Measurements from ENCODE around the gene ODAD2. TPM values are rescaled to one million over a fixed set of nuclear protein-coding genes. Genes with fewer than 3 reads are reported as not detected.
"Not testable (repeated sequence)": the region's sequence is repeated elsewhere in the genome, so short reads cannot be mapped to it uniquely, and the experiment has no call there.

The ODAD2 gene
- total and polyA plus RNA-seq, 11 donors = 0.21 to 1.5 (median 0.64) TPM; not detected in 6

DNA sequence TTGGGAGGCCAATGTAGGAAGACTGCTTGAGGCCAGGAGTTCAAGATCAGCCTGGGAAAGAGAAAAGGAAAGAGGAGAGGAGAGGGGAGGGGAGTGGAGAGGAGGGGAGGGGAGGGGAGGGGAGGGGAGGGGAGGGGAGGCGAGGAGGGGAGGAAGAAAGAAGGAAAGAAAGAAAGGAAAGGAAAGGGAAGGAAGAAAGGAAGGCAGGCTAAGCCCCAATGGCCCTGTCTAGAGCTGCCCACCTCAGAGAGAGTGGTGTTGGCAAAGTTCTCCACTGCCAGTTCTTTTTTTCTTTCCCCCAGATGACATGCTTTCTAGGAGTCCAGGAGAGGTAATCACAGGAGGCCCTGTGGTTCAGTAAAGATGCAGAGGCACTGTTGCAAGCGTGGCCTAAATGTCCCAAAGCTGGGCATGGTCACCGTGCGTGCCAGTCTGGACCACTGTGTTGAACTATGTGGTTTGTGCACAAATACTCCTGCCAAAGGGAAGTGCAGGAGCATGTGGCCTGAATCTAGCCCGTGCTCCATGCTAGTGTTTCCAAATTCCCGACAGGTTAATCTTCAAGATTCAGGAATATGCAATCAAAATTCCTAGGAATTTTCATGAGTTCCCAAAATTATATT lies 39.7 kb downstream of the ODAD2 start:
- Histone ChIP-seq H3K4me3 (no peak overlapping the region), H3K9me3 (no peaks in the 10 kb centered on the region), H3K36me3 (no peaks in the 10 kb centered on the region), H3K27me3 (no peaks in the 10 kb centered on the region), H3K27ac (no peak overlapping the region), H3K4me1 (no peaks in the 10 kb centered on the region)
- 80 to 87% (median 84%) methylated on average over 6 of the region's 6 CpGs for WGBS, 4 donors
- DNase-seq (no peak), ATAC-seq (no peak)
- TF ChIP-seq POLR2A (IDR thresholded peaks at IDR 0.05) = no peak
- TF ChIP-seq, protein P1, sequence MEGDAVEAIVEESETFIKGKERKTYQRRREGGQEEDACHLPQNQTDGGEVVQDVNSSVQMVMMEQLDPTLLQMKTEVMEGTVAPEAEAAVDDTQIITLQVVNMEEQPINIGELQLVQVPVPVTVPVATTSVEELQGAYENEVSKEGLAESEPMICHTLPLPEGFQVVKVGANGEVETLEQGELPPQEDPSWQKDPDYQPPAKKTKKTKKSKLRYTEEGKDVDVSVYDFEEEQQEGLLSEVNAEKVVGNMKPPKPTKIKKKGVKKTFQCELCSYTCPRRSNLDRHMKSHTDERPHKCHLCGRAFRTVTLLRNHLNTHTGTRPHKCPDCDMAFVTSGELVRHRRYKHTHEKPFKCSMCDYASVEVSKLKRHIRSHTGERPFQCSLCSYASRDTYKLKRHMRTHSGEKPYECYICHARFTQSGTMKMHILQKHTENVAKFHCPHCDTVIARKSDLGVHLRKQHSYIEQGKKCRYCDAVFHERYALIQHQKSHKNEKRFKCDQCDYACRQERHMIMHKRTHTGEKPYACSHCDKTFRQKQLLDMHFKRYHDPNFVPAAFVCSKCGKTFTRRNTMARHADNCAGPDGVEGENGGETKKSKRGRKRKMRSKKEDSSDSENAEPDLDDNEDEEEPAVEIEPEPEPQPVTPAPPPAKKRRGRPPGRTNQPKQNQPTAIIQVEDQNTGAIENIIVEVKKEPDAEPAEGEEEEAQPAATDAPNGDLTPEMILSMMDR (IDR thresholded peaks at IDR 0.05) = no peak
- intact Hi-C loops (cut with DNase I) = no loop called here

- ATAC-seq; H3K27me3 ChIP-seq; H3K4me1 ChIP-seq; H3K4me3 ChIP-seq; H3K27ac ChIP-seq; H3K36me3 ChIP-seq; H3K9me3 ChIP-seq; intact Hi-C loops (cut with DNase I); DNase-seq: not testable (repeated sequence)
- 52 to 56% (median 55%) methylated on average over 3 of the region's 3 CpGs for WGBS, 4 donors
These were observed 40.5 kb downstream of the ODAD2 start for GRCh38 chr10:27958383-27958782.

DNA sequence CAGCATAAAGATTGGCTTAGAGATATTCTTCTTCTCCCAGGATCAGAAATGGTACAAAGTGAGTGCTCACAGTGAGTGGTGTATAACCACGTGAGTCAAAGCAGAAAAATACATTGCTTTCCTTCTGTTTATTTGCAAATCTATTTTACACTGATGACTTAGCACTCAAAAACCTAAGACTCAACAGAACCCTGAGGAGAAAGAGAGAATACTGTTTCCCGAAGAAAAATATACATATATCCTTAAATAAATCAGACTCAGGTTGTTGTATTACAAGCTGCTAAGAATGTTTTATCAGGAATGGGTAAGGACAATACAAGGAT lies 48.7 kb downstream of the ODAD2 start:
- no peaks in the 10 kb centered on the region for H3K9me3 ChIP-seq
- no peak for TF ChIP-seq POLR2A (IDR thresholded peaks at IDR 0.05)
- TF ChIP-seq, protein P1 (IDR thresholded peaks at IDR 0.05) = no peak
- 70 to 79% (median 74%) methylated on average over 2 of the region's 2 CpGs for WGBS, 4 donors
- no peak for ATAC-seq
- H3K27me3 ChIP-seq = no peaks in the 10 kb centered on the region
- H3K36me3 ChIP-seq = no peaks in the 10 kb centered on the region
- H3K4me3 ChIP-seq = no peak overlapping the region
- no peak overlapping the region for H3K27ac ChIP-seq
- DNase-seq = no peak
- no peaks in the 10 kb centered on the region for H3K4me1 ChIP-seq
- intact Hi-C loops (cut with DNase I) = no loop called here

- Histone ChIP-seq H3K4me3 (no peak overlapping the region), H3K27ac (no peak overlapping the region), H3K36me3 (no peaks in the 10 kb centered on the region), H3K9me3 (no peaks in the 10 kb centered on the region), H3K4me1 (no peaks in the 10 kb centered on the region), H3K27me3 (no peaks in the 10 kb centered on the region)
- WGBS, 4 donors = 48 to 63% (median 58%) methylated on average over 9 of the region's 9 CpGs
- intact Hi-C loops (cut with DNase I) = no loop called here
- ATAC-seq (no peak), DNase-seq (no peak)
- TF ChIP-seq, protein P1 (IDR thresholded peaks at IDR 0.05) = no peak
- TF ChIP-seq POLR2A (IDR thresholded peaks at IDR 0.05) = no peak
These were observed 49.2 kb downstream of the ODAD2 start for GRCh38 chr10:27949528-27950241.

Data from heart left ventricle (tissue), 16 donors.